Measurements from ENCODE around the gene ALAS1. TPM values are rescaled to one million over a fixed set of nuclear protein-coding genes. Genes with fewer than 3 reads are reported as not detected.

ALAS1 gene
- total and polyA plus RNA-seq, 2 of the 13 experiments (the other 11 are each of a cell fraction or from before 2014, with no cell fraction given) = 36.0 to 43.2 TPM

GRCh38 chr3:52216585-52217408, 18.8 kb downstream of the ALAS1 start (continued):
- TF ChIP-seq ZFP91 (CRISPR knock-in tag; IDR thresholded peaks at IDR 0.05; ENCODE audit: borderline replicate concordance) = peak; percentile 27; the same call in 1 of the 2 replicates
- no peak for TF ChIP-seq ZNF574 (CRISPR knock-in tag; IDR thresholded peaks at IDR 0.05)
- 0 out of 2 replicates have a peak, but pooled peaks have one; percentile 19 for TF ChIP-seq HNF4A (CRISPR knock-in tag; IDR thresholded peaks at IDR 0.05)
- TF ChIP-seq DNMT1 (CRISPR knock-in tag; IDR thresholded peaks at IDR 0.05) = no peak
- TF ChIP-seq NFYB (CRISPR knock-in tag; IDR thresholded peaks at IDR 0.05) = no peak
- peak; percentile 73; the same call in 1 of the 2 replicates for TF ChIP-seq ZKSCAN5 (CRISPR knock-in tag; IDR thresholded peaks at IDR 0.05)

GRCh38 chr3:52217409-52217805, 19.4 kb downstream of the ALAS1 start:
- intact Hi-C loops (cut with micrococcal nuclease; ENCODE audit: unreplicated experiment) = no loop called here
- POLR2A ChIA-PET = interaction anchor here (0.9 to 1.0 kb wide), 2 partner anchors 40 to 63 kb away, joined by 3 read pairs; partner anchors contain the start of gene POC1A
- in situ Hi-C loops (cut with HindIII; ENCODE audit: extremely low pct_ligation_motif_present, low pct_unique_long_range_greater_than_20kb) = no loop called here
- H3K27ac ChIP-seq (ENCODE audit: extremely low read length, insufficient read depth, low read length) = no peak overlapping the region
- no peak overlapping the region for H3K4me3 ChIP-seq (replicated peaks in 1 of 3; ENCODE audit: insufficient read depth in 1 of 3, low read depth in 2 of 3, low read length in 3 of 3)
- no peak for DNase-seq (ENCODE audit: low spot score)
- no TSS peak for BruUV-seq (replicated peaks)
- 0 out of 2 replicates have a peak, but pooled peaks have one; percentile 25 for TF ChIP-seq THAP7 (CRISPR knock-in tag; IDR thresholded peaks at IDR 0.05)
- no peak for TF ChIP-seq ZBTB7A (CRISPR knock-in tag; IDR thresholded peaks at IDR 0.05)
- CTCF ChIA-PET (ENCODE audit: low intra/inter-chr PET ratio, low total read pairs) = no interaction called here
- H3K9me3 ChIP-seq (ENCODE audit: low read length) = no peaks in the 10 kb centered on the region
- H3K79me2 ChIP-seq (ENCODE audit: insufficient read depth, low read length) = no peaks in the 10 kb centered on the region
- H3K4me1 ChIP-seq (ENCODE audit: insufficient read depth, low read length) = peaks cover 45% of the 10 kb centered on the region
- FAIRE-seq = no peak
- no peak overlapping the region for H3K9ac ChIP-seq (ENCODE audit: insufficient read depth, low read depth, low read length)
- H2AFZ ChIP-seq (ENCODE audit: low read length) = no peak overlapping the region
- H4K20me1 ChIP-seq (ENCODE audit: insufficient read depth, low read length) = no peaks in the 10 kb centered on the region
- 98% methylated on average over 10 of the region's 10 CpGs for WGBS (ENCODE audit: low lambda C conversion rate)
- ATAC-seq = no peak
- peaks cover 11 to 24% of the 10 kb centered on the region in 2 experiments; a peak in 4 of 5 replicates for H3K36me3 ChIP-seq (replicated peaks in 1 of 2; ENCODE audit: control insufficient read depth in 1 of 2, insufficient read depth in 2 of 2, low read length in 2 of 2)
- H3K4me2 ChIP-seq (ENCODE audit: low read depth, low read length) = no peak overlapping the region
- no peaks in the 10 kb centered on the region; a peak in 3 of 5 replicates for H3K27me3 ChIP-seq (ENCODE audit: control insufficient read depth in 1 of 2, insufficient read depth in 2 of 2, low read length in 2 of 2)

Data from HepG2 (cell line).